ENCODE measurements around the gene ZNF813. TPM values are rescaled to one million over a fixed set of nuclear protein-coding genes. Genes with fewer than 3 reads are reported as not detected.
"Not testable (repeated sequence)": the region's sequence is repeated elsewhere in the genome, so short reads cannot be mapped to it uniquely, and the experiment has no call there.

The ZNF813 gene
- total RNA-seq, 5 donors from 2014 or later (not counting 1 experiment from before 2014, with no cell fraction given), result 4.4 to 7.6 (median 6.6) TPM

- H3K4me3 Mint-ChIP-seq, result no peak overlapping the region
- H3K4me1 Mint-ChIP-seq, result peaks cover 4 to 11% (median 7%) of the 10 kb centered on the region in 3 donors
- ChIA-PET POLR2A (no interaction called here), CTCF (no interaction called here)
- Histone ChIP-seq H3K4me3 (ENCODE audit: control insufficient read depth in 1 of 2, extremely low read depth in 1 of 2, low read length in 1 of 2) (no peak overlapping the region), H3K4me1 (ENCODE audit: control insufficient read depth in 1 of 2, extremely low read depth in 1 of 2, insufficient read depth in 2 of 2, low read length in 2 of 2) (peaks cover 2 to 4% of the 10 kb centered on the region in 2 experiments), H3K36me3 (ENCODE audit: control insufficient read depth in 2 of 2, extremely low read depth in 1 of 2, insufficient read depth in 1 of 2, low read length in 1 of 2) (no peaks in the 10 kb centered on the region), H3K27ac (ENCODE audit: low read length) (no peak overlapping the region), H3K27me3 (replicated peaks in 1 of 2; ENCODE audit: control insufficient read depth in 2 of 2, extremely low read depth in 1 of 2, insufficient read depth in 2 of 2, low read length in 1 of 2) (peaks cover 0 to 27% of the 10 kb centered on the region in 2 experiments), H3K9me3 (peaks cover 10% of the 10 kb centered on the region)
- WGBS (ENCODE audit: insufficient coverage), result 94% methylated on average over 3 of the region's 6 CpGs
- ATAC-seq (replicated peaks in 1 of 4) (no peak), DNase-seq (no peak)
- peaks cover 27% of the 10 kb centered on the region for H3K36me3 Mint-ChIP-seq
- peaks cover 28 to 52% (median 46%) of the 10 kb centered on the region in 3 donors for H3K9me3 Mint-ChIP-seq
- no peak overlapping the region for H3K27ac Mint-ChIP-seq
- H3K27me3 Mint-ChIP-seq, result peaks cover 12 to 15% of the 10 kb centered on the region in 2 donors
Observed at GRCh38 chr19:53461866-53462265, 5.7 kb upstream of the ZNF813 start.

GRCh38 chr19:53462861-53463260, 4.7 kb upstream of the ZNF813 start:
- POLR2A ChIA-PET, result no interaction called here
- Histone ChIP-seq H3K27me3 (replicated peaks in 1 of 2; ENCODE audit: control insufficient read depth in 2 of 2, extremely low read depth in 1 of 2, insufficient read depth in 2 of 2, low read length in 1 of 2) (peaks cover 0 to 27% of the 10 kb centered on the region in 2 experiments), H3K27ac (ENCODE audit: low read length) (no peak overlapping the region), H3K4me1 (ENCODE audit: control insufficient read depth in 1 of 2, extremely low read depth in 1 of 2, insufficient read depth in 2 of 2, low read length in 2 of 2) (peaks cover 4 to 12% of the 10 kb centered on the region in 2 experiments), H3K9me3 (peaks cover 5% of the 10 kb centered on the region), H3K36me3 (ENCODE audit: control insufficient read depth in 2 of 2, extremely low read depth in 1 of 2, insufficient read depth in 1 of 2, low read length in 1 of 2) (no peaks in the 10 kb centered on the region), H3K4me3 (ENCODE audit: control insufficient read depth in 1 of 2, extremely low read depth in 1 of 2, low read length in 1 of 2) (no peak overlapping the region)
- Mint-ChIP-seq H3K4me3 (no peak overlapping the region), H3K36me3 (peaks cover 24% of the 10 kb centered on the region), H3K27ac (no peak overlapping the region), H3K27me3 (peaks cover 12 to 15% of the 10 kb centered on the region in 2 donors), H3K4me1 (peaks cover 8 to 12% (median 11%) of the 10 kb centered on the region in 3 donors), H3K9me3 (peaks cover 24 to 44% (median 40%) of the 10 kb centered on the region in 3 donors)
- 64% methylated on average over 14 of the region's 14 CpGs for WGBS (ENCODE audit: insufficient coverage)
- no peak for ATAC-seq (replicated peaks in 1 of 4)
- no peak for DNase-seq
- CTCF ChIA-PET, result no interaction called here

- Mint-ChIP-seq H3K4me1 (peaks cover 9 to 14% (median 14%) of the 10 kb centered on the region in 3 donors), H3K27me3 (peaks cover 12 to 15% of the 10 kb centered on the region in 2 donors), H3K4me3 (no peak overlapping the region), H3K36me3 (peaks cover 21% of the 10 kb centered on the region), H3K9me3 (peaks cover 24 to 41% (median 37%) of the 10 kb centered on the region in 3 donors), H3K27ac (no peak overlapping the region)
- no peak overlapping the region for H3K4me3 ChIP-seq (ENCODE audit: control insufficient read depth in 1 of 2, extremely low read depth in 1 of 2, low read length in 1 of 2)
- peaks cover 4 to 16% of the 10 kb centered on the region in 2 experiments for H3K4me1 ChIP-seq (ENCODE audit: control insufficient read depth in 1 of 2, extremely low read depth in 1 of 2, insufficient read depth in 2 of 2, low read length in 2 of 2)
- DNase-seq (peak in 1 of 35 experiments; percentile 8), ATAC-seq (replicated peaks in 1 of 4) (no peak)
- ChIA-PET CTCF (no interaction called here), POLR2A (no interaction called here)
- 21% methylated on average over 12 of the region's 19 CpGs for WGBS (ENCODE audit: insufficient coverage)
- peaks cover 0 to 27% of the 10 kb centered on the region in 2 experiments for H3K27me3 ChIP-seq (replicated peaks in 1 of 2; ENCODE audit: control insufficient read depth in 2 of 2, extremely low read depth in 1 of 2, insufficient read depth in 2 of 2, low read length in 1 of 2)
- H3K36me3 ChIP-seq (ENCODE audit: control insufficient read depth in 2 of 2, extremely low read depth in 1 of 2, insufficient read depth in 1 of 2, low read length in 1 of 2), result no peaks in the 10 kb centered on the region
- peaks cover 3% of the 10 kb centered on the region for H3K9me3 ChIP-seq
- no peak overlapping the region for H3K27ac ChIP-seq (ENCODE audit: low read length)
Observed at GRCh38 chr19:53463263-53463662, 4.3 kb upstream of the ZNF813 start.

GRCh38 chr19:53466726-53467484, 628 bp upstream of the ZNF813 start:
- H3K4me3 ChIP-seq (ENCODE audit: control insufficient read depth in 1 of 2, extremely low read depth in 1 of 2, low read length in 1 of 2), result peak overlapping the region; percentile 62 to 94
- H3K27me3 ChIP-seq (replicated peaks in 1 of 2; ENCODE audit: control insufficient read depth in 2 of 2, extremely low read depth in 1 of 2, insufficient read depth in 2 of 2, low read length in 1 of 2), result peaks cover 0 to 27% of the 10 kb centered on the region in 2 experiments
- peaks cover 12 to 17% (median 16%) of the 10 kb centered on the region in 3 donors for H3K9me3 Mint-ChIP-seq
- ChIA-PET CTCF (no interaction called here), POLR2A (no interaction called here)
- peaks cover 33% of the 10 kb centered on the region for H3K36me3 Mint-ChIP-seq
- peak overlapping the region; percentile 88 to 90 (median 90) for H3K4me3 Mint-ChIP-seq
- H3K9me3 ChIP-seq, result no peaks in the 10 kb centered on the region
- peaks cover 27 to 45% (median 30%) of the 10 kb centered on the region in 3 donors for H3K4me1 Mint-ChIP-seq
- ATAC-seq (replicated peaks in 1 of 4), result peak in 3 of 4 experiments; percentile 13 to 40 (median 32)
- peaks cover 12 to 15% of the 10 kb centered on the region in 2 donors for H3K27me3 Mint-ChIP-seq
- H3K27ac ChIP-seq (ENCODE audit: low read length), result no peak overlapping the region
- H3K27ac Mint-ChIP-seq, result peak overlapping the region; percentile 81 to 91
- H3K36me3 ChIP-seq (ENCODE audit: control insufficient read depth in 2 of 2, extremely low read depth in 1 of 2, insufficient read depth in 1 of 2, low read length in 1 of 2), result no peaks in the 10 kb centered on the region
- WGBS (ENCODE audit: insufficient coverage), result 27% methylated on average over 11 of the region's 31 CpGs
- DNase-seq, result peak in 1 of 35 experiments; percentile 1
- peaks cover 4 to 20% of the 10 kb centered on the region in 2 experiments for H3K4me1 ChIP-seq (ENCODE audit: control insufficient read depth in 1 of 2, extremely low read depth in 1 of 2, insufficient read depth in 2 of 2, low read length in 2 of 2)

GRCh38 chr19:53468628-53469027, 1.1 kb downstream of the ZNF813 start:
- H3K36me3 Mint-ChIP-seq, result peaks cover 43% of the 10 kb centered on the region
- peaks cover 27 to 45% (median 30%) of the 10 kb centered on the region in 3 donors for H3K4me1 Mint-ChIP-seq
- Histone ChIP-seq H3K4me3 (ENCODE audit: control insufficient read depth in 1 of 2, extremely low read depth in 1 of 2, low read length in 1 of 2) (peak overlapping the region; percentile 46 to 62), H3K27me3 (replicated peaks in 1 of 2; ENCODE audit: control insufficient read depth in 2 of 2, extremely low read depth in 1 of 2, insufficient read depth in 2 of 2, low read length in 1 of 2) (peaks cover 0 to 17% of the 10 kb centered on the region in 2 experiments), H3K4me1 (ENCODE audit: control insufficient read depth in 1 of 2, extremely low read depth in 1 of 2, insufficient read depth in 2 of 2, low read length in 2 of 2) (peaks cover 4 to 20% of the 10 kb centered on the region in 2 experiments)
- H3K27ac ChIP-seq (ENCODE audit: low read length); H3K36me3 ChIP-seq (ENCODE audit: control insufficient read depth in 2 of 2, extremely low read depth in 1 of 2, insufficient read depth in 1 of 2, low read length in 1 of 2); H3K27me3 Mint-ChIP-seq; DNase-seq; H3K9me3 ChIP-seq; CTCF ChIA-PET; POLR2A ChIA-PET; ATAC-seq (replicated peaks in 1 of 4): not testable (repeated sequence)
- peak overlapping the region; percentile 88 to 90 (median 90) for H3K4me3 Mint-ChIP-seq
- H3K27ac Mint-ChIP-seq, result peak overlapping the region; percentile 14 to 56
- H3K9me3 Mint-ChIP-seq, result peaks cover 9 to 16% (median 12%) of the 10 kb centered on the region in 3 donors
- WGBS (ENCODE audit: insufficient coverage), result 86% methylated on average over 3 of the region's 8 CpGs

GRCh38 chr19:53471916-53472315, 4.4 kb downstream of the ZNF813 start:
- peaks cover 2 to 16% of the 10 kb centered on the region in 2 experiments for H3K4me1 ChIP-seq (ENCODE audit: control insufficient read depth in 1 of 2, extremely low read depth in 1 of 2, insufficient read depth in 2 of 2, low read length in 2 of 2)
- no peaks in the 10 kb centered on the region for H3K9me3 ChIP-seq
- no peak overlapping the region for H3K27ac Mint-ChIP-seq

More at GRCh38 chr19:53471916-53472315, 4.4 kb downstream of the ZNF813 start:
- H3K27ac ChIP-seq (ENCODE audit: low read length), result no peak overlapping the region
- ChIA-PET CTCF (no interaction called here), POLR2A (no interaction called here)
- no peak for DNase-seq
- peaks cover 8 to 9% of the 10 kb centered on the region in 2 donors for H3K36me3 ChIP-seq (ENCODE audit: control insufficient read depth in 2 of 2, extremely low read depth in 1 of 2, insufficient read depth in 1 of 2, low read length in 1 of 2)
- ATAC-seq (replicated peaks in 1 of 4), result no peak
- no peak overlapping the region for H3K4me3 ChIP-seq (ENCODE audit: control insufficient read depth in 1 of 2, extremely low read depth in 1 of 2, low read length in 1 of 2)
- peaks cover 69% of the 10 kb centered on the region for H3K36me3 Mint-ChIP-seq
- H3K4me3 Mint-ChIP-seq, result no peak overlapping the region
- H3K27me3 ChIP-seq (replicated peaks in 1 of 2; ENCODE audit: control insufficient read depth in 2 of 2, extremely low read depth in 1 of 2, insufficient read depth in 2 of 2, low read length in 1 of 2), result no peaks in the 10 kb centered on the region
- H3K9me3 Mint-ChIP-seq, result peaks cover 7 to 30% (median 25%) of the 10 kb centered on the region in 3 donors
- WGBS (ENCODE audit: insufficient coverage), result 87% methylated on average over 5 of the region's 7 CpGs
- peaks cover 23 to 37% (median 33%) of the 10 kb centered on the region in 3 donors for H3K4me1 Mint-ChIP-seq
- H3K27me3 Mint-ChIP-seq, result no peaks in the 10 kb centered on the region

Measured in T-cell (primary cell).